Erythroblast (primary cell): ENCODE results near the gene AATF.

Experiments used
- GATA1 ChIP-seq: IDR thresholded peaks from 2 replicates; pipeline ENCODE4 v1.6.1; 2011; ENCODE audit warnings: low read depth, mild to moderate bottlenecking, control low read depth, low read length, moderate library complexity
- POLR2A ChIP-seq: IDR thresholded peaks from 2 replicates; pipeline ENCODE4 v1.6.1; 2011; ENCODE audit warnings: mild to moderate bottlenecking, low read length

GRCh38 chr17:36945140-36945539 is 3.6 kb upstream of the AATF start:
- no peak for TF ChIP-seq POLR2A
- TF ChIP-seq GATA1, result no peak
